Progenitor cell of endocrine pancreas (in vitro differentiated cells): Measurements from ENCODE around the gene NFE2L3. TPM values are rescaled to one million over a fixed set of nuclear protein-coding genes. Genes with fewer than 3 reads are reported as not detected.
A peak's percentile ranks its signal among the peaks of the same experiment; 100 is the strongest.

Experiments used
- DNase-seq: peaks from one replicate; pipeline ENCODE4 v3.0.0; 2021; ENCODE audit warnings: low spot score; ENCODE audit not compliant: unreplicated experiment
- H3K27ac Mint-ChIP-seq: 2 replicates; pipeline ENCODE4 v1.8.0; 2021; ENCODE audit warnings: mild to moderate bottlenecking, moderate library complexity, mixed read lengths
- H3K27me3 Mint-ChIP-seq: 2 replicates; pipeline ENCODE4 v1.8.0; 2021; ENCODE audit warnings: mixed read lengths
- H3K36me3 Mint-ChIP-seq: 2 replicates; pipeline ENCODE4 v1.8.0; 2022; ENCODE audit warnings: mixed read lengths; ENCODE audit not compliant: insufficient read depth
- H3K4me1 Mint-ChIP-seq: 2 replicates; pipeline ENCODE4 v1.8.0; 2021; ENCODE audit warnings: low read depth, mixed read lengths
- H3K4me3 Mint-ChIP-seq: 2 replicates; pipeline ENCODE4 v1.8.0; 2021; ENCODE audit warnings: low read depth, mild to moderate bottlenecking, moderate library complexity, mixed read lengths
- H3K9me3 Mint-ChIP-seq: 2 replicates; pipeline ENCODE4 v1.8.0; 2021; ENCODE audit warnings: low read depth, mixed read lengths
- CTCF ChIP-seq: fragments of 200-600 bp; sonication (generic); IDR thresholded peaks from one replicate; pipeline ENCODE4 v1.5.0; 2021; ENCODE audit warnings: antibody characterized with exemption, mild to moderate bottlenecking; ENCODE audit not compliant: unreplicated experiment
- total RNA-seq: library from RNA; stranded (reverse); gene quantifications from 2 replicates; pipeline ENCODE4 v1.2.1, GENCODE V29; 2021

Gene NFE2L3
- total RNA-seq, 1 donor from 2014 or later = 28.0 TPM

GRCh38 chr7:26202019-26202990 is 50.3 kb downstream of the NFE2L3 start:
- peak; percentile 59 for DNase-seq
- no peak for TF ChIP-seq CTCF
- peak overlapping the region; percentile 95 for H3K27ac Mint-ChIP-seq
- H3K9me3 Mint-ChIP-seq = no peaks in the 10 kb centered on the region
- H3K4me1 Mint-ChIP-seq = peaks cover 34% of the 10 kb centered on the region
- peaks cover 40% of the 10 kb centered on the region for H3K36me3 Mint-ChIP-seq
- H3K4me3 Mint-ChIP-seq = peak overlapping the region; percentile 88
- H3K27me3 Mint-ChIP-seq = no peaks in the 10 kb centered on the region

DNA sequence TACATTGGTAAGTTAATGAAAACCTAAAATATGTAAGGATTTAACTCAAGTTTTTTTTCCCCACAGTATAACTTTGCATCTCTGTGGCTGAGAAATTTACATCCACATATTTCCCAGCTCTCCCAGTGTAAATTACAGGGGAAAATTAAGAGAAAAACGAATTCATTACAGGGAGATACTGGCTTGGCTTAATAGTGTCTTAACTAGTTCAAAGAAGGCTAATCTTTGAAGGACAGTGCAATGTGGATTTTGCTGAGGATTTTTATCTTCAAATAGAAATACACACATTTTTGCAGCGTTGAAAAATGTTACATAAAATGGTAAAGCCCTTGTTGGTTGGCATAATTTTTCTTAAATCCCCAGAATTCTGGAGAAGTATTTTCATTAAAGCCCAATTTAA is 51.0 kb downstream of the NFE2L3 start:
- H3K4me1 Mint-ChIP-seq = peaks cover 31% of the 10 kb centered on the region
- no peak for DNase-seq
- H3K36me3 Mint-ChIP-seq = peaks cover 41% of the 10 kb centered on the region
- H3K27ac Mint-ChIP-seq = peak overlapping the region; percentile 95
- no peaks in the 10 kb centered on the region for H3K9me3 Mint-ChIP-seq
- no peak for TF ChIP-seq CTCF
- no peaks in the 10 kb centered on the region for H3K27me3 Mint-ChIP-seq
- H3K4me3 Mint-ChIP-seq = peak overlapping the region; percentile 88

DNA sequence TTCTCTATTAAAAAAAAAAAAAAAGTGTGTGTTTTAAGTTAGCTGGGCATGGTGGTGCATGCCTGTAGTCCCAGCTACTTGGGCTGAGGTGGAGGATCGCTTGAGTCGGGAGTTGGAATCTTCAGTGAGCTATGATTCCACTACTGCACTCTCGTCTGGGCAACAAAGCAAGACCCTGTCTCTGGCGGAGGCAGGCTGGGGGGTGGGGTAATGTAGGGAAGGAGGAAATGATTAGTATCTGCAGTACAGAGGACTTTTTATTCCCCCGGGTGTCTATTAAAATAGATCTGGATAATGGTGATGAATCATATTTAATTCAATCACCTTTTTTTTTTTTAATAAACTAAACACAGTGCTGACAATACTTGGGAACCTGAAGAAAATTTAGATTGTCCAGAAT is 56.0 kb downstream of the NFE2L3 start:
- Mint-ChIP-seq H3K4me1 (peaks cover 26% of the 10 kb centered on the region), H3K9me3 (no peaks in the 10 kb centered on the region), H3K36me3 (peaks cover 47% of the 10 kb centered on the region), H3K4me3 (no peak overlapping the region), H3K27me3 (no peaks in the 10 kb centered on the region), H3K27ac (no peak overlapping the region)
- DNase-seq = no peak
- no peak for TF ChIP-seq CTCF

DNA sequence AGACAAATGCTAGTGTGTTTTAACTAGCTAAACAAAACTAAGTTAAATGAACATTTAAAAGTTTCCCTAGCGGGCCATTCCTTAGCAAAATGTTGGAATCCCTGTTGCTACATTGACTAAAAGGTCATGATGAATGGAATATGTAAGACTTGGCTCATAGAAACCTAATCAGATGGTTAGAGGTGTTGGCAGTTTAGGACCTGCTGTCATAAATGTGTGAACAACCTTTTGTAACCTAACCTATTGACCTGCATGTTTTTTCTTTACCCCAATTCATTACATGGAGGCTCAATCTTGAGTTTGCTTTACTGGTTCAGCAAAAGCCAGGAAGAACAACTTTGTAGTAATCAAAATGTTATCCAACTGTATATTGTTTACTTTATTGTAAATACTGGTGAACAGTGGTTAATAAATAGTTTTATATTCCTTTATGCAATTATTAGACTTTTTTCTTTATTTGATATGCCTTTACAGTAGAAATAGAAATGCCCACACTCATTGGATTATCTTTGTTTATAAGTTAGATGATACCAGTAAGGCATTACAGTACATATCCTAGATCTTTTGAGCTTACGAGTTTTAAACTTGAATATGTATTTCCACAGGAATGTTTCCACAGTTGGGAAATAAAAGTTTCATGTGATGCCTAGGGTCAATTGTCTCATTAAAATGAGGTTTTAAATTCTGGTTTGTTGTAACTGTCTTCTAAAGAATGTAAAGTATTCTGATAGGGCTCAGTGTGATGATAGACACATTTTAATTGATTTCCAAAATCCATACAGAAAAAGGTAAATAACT is 61.1 kb downstream of the NFE2L3 start:
- H3K4me1 Mint-ChIP-seq = no peaks in the 10 kb centered on the region
- no peak overlapping the region for H3K4me3 Mint-ChIP-seq
- peaks cover 32% of the 10 kb centered on the region for H3K36me3 Mint-ChIP-seq
- no peaks in the 10 kb centered on the region for H3K27me3 Mint-ChIP-seq
- no peak for DNase-seq
- no peaks in the 10 kb centered on the region for H3K9me3 Mint-ChIP-seq
- H3K27ac Mint-ChIP-seq = peak overlapping the region; percentile 80
- TF ChIP-seq CTCF = no peak

GRCh38 chr7:26213807-26214515 is 62.0 kb downstream of the NFE2L3 start:
- Mint-ChIP-seq H3K36me3 (peaks cover 30% of the 10 kb centered on the region), H3K4me1 (no peaks in the 10 kb centered on the region), H3K27ac (no peak overlapping the region), H3K27me3 (no peaks in the 10 kb centered on the region), H3K9me3 (no peaks in the 10 kb centered on the region), H3K4me3 (no peak overlapping the region)
- no peak for DNase-seq
- TF ChIP-seq CTCF = no peak
